Measurements from ENCODE around the gene ARHGAP10. TPM values are rescaled to one million over a fixed set of nuclear protein-coding genes. Genes with fewer than 3 reads are reported as not detected.
A peak's percentile ranks its signal among the peaks of the same experiment; 100 is the strongest.
"Not testable (repeated sequence)": the region's sequence is repeated elsewhere in the genome, so short reads cannot be mapped to it uniquely, and the experiment has no call there.

The ARHGAP10 gene
- total and polyA plus RNA-seq, 4 experiments from 2014 or later, result 6.4 to 8.3 (median 7.8) TPM

DNA sequence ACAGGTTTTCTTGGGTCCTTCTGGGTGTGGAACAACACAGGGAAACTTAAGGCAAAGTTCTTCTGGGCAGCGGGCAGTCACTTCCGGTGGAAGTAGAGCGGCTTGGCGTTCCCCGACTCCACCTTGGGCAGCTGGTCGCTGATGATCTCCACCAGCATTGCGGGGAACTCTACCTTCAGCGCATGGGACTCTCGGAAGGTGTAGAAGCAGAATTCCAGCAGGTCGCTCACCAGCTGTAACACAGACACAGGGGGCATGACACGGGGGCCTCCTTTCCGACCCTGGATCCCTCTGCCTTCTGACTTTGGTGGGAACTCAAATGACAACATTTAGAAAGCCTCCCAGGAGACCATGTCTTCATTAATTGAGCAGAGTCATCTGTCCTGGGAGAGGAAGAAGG lies 349.4 kb downstream of the ARHGAP10 start:
- H3K9me3 ChIP-seq (ENCODE audit: control insufficient read depth in 1 of 2, low read length in 2 of 2), result no peaks in the 10 kb centered on the region
- DNase-seq, result no peak
- H3K4me1 Mint-ChIP-seq, result peaks cover 8 to 20% (median 12%) of the 10 kb centered on the region in 4 donors
- H3K27ac ChIP-seq (ENCODE audit: low read depth, low read length), result no peak overlapping the region
- no peaks in the 10 kb centered on the region for H3K27me3 ChIP-seq (ENCODE audit: insufficient read depth, low read length)
- H3K9me3 Mint-ChIP-seq, result peaks cover 2 to 24% (median 15%) of the 10 kb centered on the region in 8 donors
- H3K27ac Mint-ChIP-seq, result peak overlapping the region in 1 of 7 donors; percentile 31
- POLR2A ChIA-PET (ENCODE audit: partially characterized antibody), result no interaction called here
- intact Hi-C loops (cut with micrococcal nuclease), result no loop called here
- peaks cover 62 to 83% of the 10 kb centered on the region in 2 donors for H3K36me3 Mint-ChIP-seq
- no peak overlapping the region for H3K4me3 Mint-ChIP-seq
- H3K27me3 Mint-ChIP-seq, result no peaks in the 10 kb centered on the region
- H3K4me3 ChIP-seq (ENCODE audit: low read length in 2 of 2), result no peak overlapping the region
- peaks cover 4% of the 10 kb centered on the region for H3K36me3 ChIP-seq (ENCODE audit: insufficient read depth, low read length)
- CTCF ChIA-PET (ENCODE audit: partially characterized antibody), result interaction anchor here (0.8 kb wide), 1 partner anchor 29 kb away, joined by 3 read pairs; no protein-coding TSS in a partner anchor
- no peaks in the 10 kb centered on the region for H3K4me1 ChIP-seq (ENCODE audit: insufficient read depth, low read length)

DNA sequence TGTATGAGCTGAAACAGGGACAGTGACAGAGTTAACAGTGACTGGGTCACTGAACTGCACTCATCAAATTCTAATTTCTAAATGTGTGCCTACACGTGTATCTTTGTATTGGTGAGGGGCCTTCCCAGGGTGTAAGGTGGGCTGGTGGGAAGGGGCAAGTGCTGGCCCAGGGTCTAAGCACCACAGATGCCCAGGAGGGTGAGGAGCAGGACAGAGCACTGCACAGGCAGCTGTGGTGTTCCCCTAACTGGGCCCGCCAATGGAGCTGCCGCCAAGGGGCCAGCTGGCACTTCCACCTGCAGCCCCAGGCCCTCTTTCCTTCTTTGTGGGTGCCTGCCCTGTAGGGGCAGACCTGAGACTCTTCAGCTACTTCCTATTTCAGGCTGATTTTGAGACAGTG lies 349.9 kb downstream of the ARHGAP10 start:
- peaks cover 2 to 20% (median 13%) of the 10 kb centered on the region in 8 donors for H3K9me3 Mint-ChIP-seq
- H3K4me1 ChIP-seq (ENCODE audit: insufficient read depth, low read length), result no peaks in the 10 kb centered on the region
- no peaks in the 10 kb centered on the region for H3K27me3 ChIP-seq (ENCODE audit: insufficient read depth, low read length)
- H3K27me3 Mint-ChIP-seq, result no peaks in the 10 kb centered on the region
- no peaks in the 10 kb centered on the region for H3K9me3 ChIP-seq (ENCODE audit: control insufficient read depth in 1 of 2, low read length in 2 of 2)
- peaks cover 10 to 21% (median 14%) of the 10 kb centered on the region in 4 donors for H3K4me1 Mint-ChIP-seq
- no peak overlapping the region for H3K4me3 ChIP-seq (ENCODE audit: low read length in 2 of 2)
- no peak overlapping the region for H3K27ac ChIP-seq (ENCODE audit: low read depth, low read length)
- H3K27ac Mint-ChIP-seq, result peak overlapping the region in 2 of 7 donors; percentile 17 to 42
- CTCF ChIA-PET (ENCODE audit: partially characterized antibody), result interaction anchor here (0.8 kb wide), 1 partner anchor 29 kb away, joined by 3 read pairs; no protein-coding TSS in a partner anchor
- H3K36me3 ChIP-seq (ENCODE audit: insufficient read depth, low read length), result peaks cover 4% of the 10 kb centered on the region
- no peak for DNase-seq
- peaks cover 57 to 78% of the 10 kb centered on the region in 2 donors for H3K36me3 Mint-ChIP-seq
- no peak overlapping the region for H3K4me3 Mint-ChIP-seq
- intact Hi-C loops (cut with micrococcal nuclease), result no loop called here
- POLR2A ChIA-PET (ENCODE audit: partially characterized antibody), result no interaction called here

DNA sequence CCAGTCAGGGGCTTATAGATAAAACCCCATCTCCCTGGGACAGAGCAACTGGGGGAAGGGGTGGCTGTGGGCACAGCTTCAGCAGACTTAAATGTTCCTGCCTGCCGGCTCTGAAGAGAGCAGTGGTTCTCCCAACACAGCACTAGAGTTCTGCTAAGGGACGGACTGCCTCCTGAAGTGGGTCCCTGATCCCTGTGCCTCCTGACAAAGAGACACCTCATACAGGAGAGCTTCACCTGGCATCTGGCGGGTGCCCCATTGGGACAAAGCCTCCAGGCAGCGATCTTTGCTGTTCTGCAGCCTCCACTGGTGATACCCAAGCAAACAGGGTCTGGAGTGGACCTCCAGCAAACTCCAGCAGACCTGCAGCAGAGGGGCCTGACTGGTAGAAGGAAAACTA lies 351.2 kb downstream of the ARHGAP10 start:
- POLR2A ChIA-PET (ENCODE audit: partially characterized antibody); H3K4me3 Mint-ChIP-seq: not testable (repeated sequence)

DNA sequence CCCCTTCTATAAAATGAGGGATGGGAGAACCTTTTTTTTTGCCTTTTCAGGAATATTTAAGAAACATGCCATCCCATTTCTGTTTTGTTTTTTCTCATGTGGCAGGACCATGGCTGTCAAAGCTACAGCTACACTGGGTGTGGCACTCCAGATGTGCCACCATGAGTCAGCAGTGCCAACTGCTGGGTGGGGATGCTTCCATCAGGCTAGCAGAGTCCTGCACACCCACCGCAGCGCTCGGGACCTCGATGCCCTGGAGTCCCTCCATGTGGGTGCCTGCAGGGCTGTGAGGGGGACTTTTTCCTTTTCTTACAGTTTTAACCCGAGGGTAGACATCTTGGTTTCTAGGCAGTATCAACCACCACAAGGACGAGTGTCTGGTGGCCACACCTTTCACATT lies 357.7 kb downstream of the ARHGAP10 start:
- intact Hi-C loops (cut with micrococcal nuclease), result no loop called here
- H3K9me3 Mint-ChIP-seq, result peaks cover 0 to 9% (median under 1%) of the 10 kb centered on the region in 8 donors
- POLR2A ChIA-PET (ENCODE audit: partially characterized antibody), result no interaction called here
- Histone ChIP-seq H3K36me3 (ENCODE audit: insufficient read depth, low read length) (no peaks in the 10 kb centered on the region), H3K9me3 (ENCODE audit: control insufficient read depth in 1 of 2, low read length in 2 of 2) (no peaks in the 10 kb centered on the region), H3K27ac (ENCODE audit: low read depth, low read length) (no peak overlapping the region), H3K27me3 (ENCODE audit: insufficient read depth, low read length) (no peaks in the 10 kb centered on the region), H3K4me1 (ENCODE audit: insufficient read depth, low read length) (no peaks in the 10 kb centered on the region), H3K4me3 (ENCODE audit: low read length in 2 of 2) (no peak overlapping the region)
- H3K27me3 Mint-ChIP-seq, result no peaks in the 10 kb centered on the region
- DNase-seq, result no peak
- CTCF ChIA-PET (ENCODE audit: partially characterized antibody), result no interaction called here
- H3K27ac Mint-ChIP-seq, result peak overlapping the region in 1 of 7 donors; percentile 62
- H3K4me1 Mint-ChIP-seq, result peaks cover 16 to 32% (median 23%) of the 10 kb centered on the region in 4 donors
- no peak overlapping the region for H3K4me3 Mint-ChIP-seq
- H3K36me3 Mint-ChIP-seq, result peaks cover 23 to 35% of the 10 kb centered on the region in 2 donors

More for the DNA sequence above, 351.2 kb downstream of the ARHGAP10 start:
- DNase-seq; H3K9me3 ChIP-seq (ENCODE audit: control insufficient read depth in 1 of 2, low read length in 2 of 2); intact Hi-C loops (cut with micrococcal nuclease); H3K27ac ChIP-seq (ENCODE audit: low read depth, low read length); H3K27me3 ChIP-seq (ENCODE audit: insufficient read depth, low read length); H3K27me3 Mint-ChIP-seq; H3K4me1 ChIP-seq (ENCODE audit: insufficient read depth, low read length); H3K4me3 ChIP-seq (ENCODE audit: low read length in 2 of 2); H3K36me3 ChIP-seq (ENCODE audit: insufficient read depth, low read length): not testable (repeated sequence)
- Mint-ChIP-seq H3K9me3 (peaks cover 2 to 11% (median 4%) of the 10 kb centered on the region in 8 donors), H3K27ac (peak overlapping the region in 1 of 7 donors; percentile 79), H3K36me3 (peaks cover 45 to 71% of the 10 kb centered on the region in 2 donors), H3K4me1 (peaks cover 17 to 28% (median 22%) of the 10 kb centered on the region in 4 donors)
- CTCF ChIA-PET (ENCODE audit: partially characterized antibody), result interaction anchor here (1.1 kb wide), 1 partner anchor 38 kb away, joined by 3 read pairs; no protein-coding TSS in a partner anchor

DNA sequence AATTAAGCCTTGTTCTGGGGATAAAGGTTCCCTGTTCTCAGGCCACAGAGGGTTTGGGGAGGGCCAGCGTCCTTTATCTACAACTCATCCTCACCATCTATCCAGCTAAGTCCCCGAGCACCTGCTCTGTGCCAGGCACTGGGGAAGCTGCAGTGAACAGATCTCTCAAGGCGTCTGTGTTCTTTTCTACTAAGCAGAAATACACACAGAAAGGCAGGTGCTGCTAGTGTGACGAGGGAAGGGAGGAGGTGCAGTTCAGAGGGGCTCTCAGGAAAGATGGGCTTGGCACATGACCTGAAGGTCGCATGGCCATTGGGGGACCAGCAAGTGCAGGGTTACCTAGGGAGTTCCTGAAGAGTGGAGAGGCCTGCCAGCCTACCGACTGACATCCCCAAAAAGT lies 358.1 kb downstream of the ARHGAP10 start:
- peaks cover 0 to 7% (median 0%) of the 10 kb centered on the region in 8 donors for H3K9me3 Mint-ChIP-seq
- Histone ChIP-seq H3K4me3 (ENCODE audit: low read length in 2 of 2) (no peak overlapping the region), H3K4me1 (ENCODE audit: insufficient read depth, low read length) (no peaks in the 10 kb centered on the region), H3K36me3 (ENCODE audit: insufficient read depth, low read length) (no peaks in the 10 kb centered on the region), H3K9me3 (ENCODE audit: control insufficient read depth in 1 of 2, low read length in 2 of 2) (no peaks in the 10 kb centered on the region), H3K27me3 (ENCODE audit: insufficient read depth, low read length) (no peaks in the 10 kb centered on the region), H3K27ac (ENCODE audit: low read depth, low read length) (no peak overlapping the region)
- H3K27me3 Mint-ChIP-seq, result no peaks in the 10 kb centered on the region
- POLR2A ChIA-PET (ENCODE audit: partially characterized antibody), result no interaction called here
- intact Hi-C loops (cut with micrococcal nuclease), result no loop called here
- CTCF ChIA-PET (ENCODE audit: partially characterized antibody), result no interaction called here
- peaks cover 17 to 31% (median 22%) of the 10 kb centered on the region in 4 donors for H3K4me1 Mint-ChIP-seq
- no peak for DNase-seq
- H3K27ac Mint-ChIP-seq, result peak overlapping the region in 2 of 7 donors; percentile 22 to 74
- no peak overlapping the region for H3K4me3 Mint-ChIP-seq
- peaks cover 19 to 33% of the 10 kb centered on the region in 2 donors for H3K36me3 Mint-ChIP-seq

DNA sequence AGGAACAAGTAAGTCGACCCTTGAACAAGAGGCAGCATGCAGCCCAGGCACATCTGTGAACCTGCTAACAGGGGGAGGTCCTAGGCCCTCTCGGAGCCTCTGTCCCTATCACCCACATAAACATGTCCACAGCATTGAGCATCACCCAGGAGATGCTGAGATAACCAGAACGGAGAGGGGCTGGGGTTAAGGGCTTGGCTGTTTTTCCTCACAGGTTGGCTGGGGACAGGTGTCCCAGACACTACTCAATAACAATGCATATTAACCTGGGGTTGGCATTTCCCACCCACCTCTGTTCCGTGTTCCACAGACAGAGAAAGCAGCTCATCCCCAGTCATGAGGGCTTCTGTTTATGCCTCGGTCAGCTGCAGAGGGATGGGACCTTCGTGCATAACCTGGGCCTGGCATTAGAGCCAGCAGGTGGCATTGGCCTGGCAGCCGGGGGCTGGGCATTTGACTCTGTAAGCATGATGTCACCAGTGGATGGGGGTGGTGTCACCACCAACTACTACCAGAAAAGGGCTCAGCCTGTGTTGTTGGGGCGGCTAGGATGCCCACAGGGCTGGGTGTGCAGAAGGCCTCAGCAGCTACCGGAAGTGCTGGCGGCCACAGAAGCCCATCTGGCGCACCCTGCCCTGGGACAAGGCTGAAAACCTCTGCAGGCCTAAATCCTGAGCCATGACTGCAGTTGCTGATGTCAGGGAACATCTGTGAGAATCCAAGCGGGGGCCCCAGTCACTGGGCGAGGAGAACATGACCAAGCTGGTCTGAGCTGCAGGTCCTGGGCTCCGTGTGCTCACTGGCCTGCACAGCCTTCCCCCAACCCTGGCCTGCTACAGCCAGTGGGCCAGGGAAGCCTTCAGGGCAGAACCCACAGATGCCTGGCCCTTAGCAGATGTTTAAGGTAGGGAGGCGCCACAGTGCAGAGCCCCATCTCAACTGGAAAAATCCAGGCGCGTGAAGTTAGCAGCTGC lies 358.9 kb downstream of the ARHGAP10 start:
- Histone ChIP-seq H3K4me3 (ENCODE audit: low read length in 2 of 2) (no peak overlapping the region), H3K27ac (ENCODE audit: low read depth, low read length) (no peak overlapping the region), H3K9me3 (ENCODE audit: control insufficient read depth in 1 of 2, low read length in 2 of 2) (no peaks in the 10 kb centered on the region), H3K27me3 (ENCODE audit: insufficient read depth, low read length) (no peaks in the 10 kb centered on the region), H3K36me3 (ENCODE audit: insufficient read depth, low read length) (no peaks in the 10 kb centered on the region), H3K4me1 (ENCODE audit: insufficient read depth, low read length) (no peaks in the 10 kb centered on the region)
- Mint-ChIP-seq H3K27me3 (no peaks in the 10 kb centered on the region), H3K27ac (peak overlapping the region in 3 of 7 donors; percentile 22 to 77 (median 74)), H3K9me3 (peaks cover 0 to 3% (median 0%) of the 10 kb centered on the region in 8 donors), H3K4me3 (no peak overlapping the region), H3K36me3 (peaks cover 19 to 27% of the 10 kb centered on the region in 2 donors), H3K4me1 (peaks cover 14 to 23% (median 17%) of the 10 kb centered on the region in 4 donors)
- ChIA-PET CTCF (ENCODE audit: partially characterized antibody) (no interaction called here), POLR2A (ENCODE audit: partially characterized antibody) (no interaction called here)
- intact Hi-C loops (cut with micrococcal nuclease), result no loop called here
- DNase-seq, result no peak

DNA sequence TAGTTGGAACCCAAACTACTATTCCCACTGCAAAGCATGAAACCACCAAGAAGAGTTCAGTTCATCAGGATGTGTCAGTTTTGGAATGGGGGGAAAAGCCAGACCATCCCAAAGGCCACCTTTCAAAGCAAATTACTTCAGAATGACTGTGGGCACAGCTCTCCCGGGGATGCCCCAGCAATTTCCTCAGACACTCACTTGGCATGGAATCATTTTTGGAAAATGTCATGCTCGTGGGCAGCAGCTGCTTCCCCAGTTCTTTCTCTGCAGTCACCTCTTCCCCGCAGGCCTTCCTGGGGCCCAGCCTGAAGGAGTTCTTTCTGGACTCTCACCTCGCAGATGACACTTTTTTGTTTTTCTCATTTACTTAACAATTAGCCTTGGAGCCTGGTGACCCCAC lies 360.0 kb downstream of the ARHGAP10 start:
- H3K4me3 Mint-ChIP-seq, result no peak overlapping the region
- H3K36me3 Mint-ChIP-seq, result peaks cover 22% of the 10 kb centered on the region in 2 donors
- peaks cover 0 to 3% (median 0%) of the 10 kb centered on the region in 8 donors for H3K9me3 Mint-ChIP-seq
- H3K4me1 Mint-ChIP-seq, result peaks cover 10 to 18% (median 12%) of the 10 kb centered on the region in 4 donors
- Histone ChIP-seq H3K4me3 (ENCODE audit: low read length in 2 of 2) (no peak overlapping the region), H3K27ac (ENCODE audit: low read depth, low read length) (no peak overlapping the region), H3K9me3 (ENCODE audit: control insufficient read depth in 1 of 2, low read length in 2 of 2) (no peaks in the 10 kb centered on the region), H3K36me3 (ENCODE audit: insufficient read depth, low read length) (no peaks in the 10 kb centered on the region), H3K4me1 (ENCODE audit: insufficient read depth, low read length) (no peaks in the 10 kb centered on the region), H3K27me3 (ENCODE audit: insufficient read depth, low read length) (no peaks in the 10 kb centered on the region)
- H3K27me3 Mint-ChIP-seq, result no peaks in the 10 kb centered on the region
- H3K27ac Mint-ChIP-seq, result peak overlapping the region in 4 of 7 donors; percentile 42 to 82 (median 54)
- ChIA-PET CTCF (ENCODE audit: partially characterized antibody) (no interaction called here), POLR2A (ENCODE audit: partially characterized antibody) (no interaction called here)
- intact Hi-C loops (cut with micrococcal nuclease), result no loop called here
- DNase-seq, result no peak
